ENCODE measurements around the gene IRAK1.
A peak's percentile ranks its signal among the peaks of the same experiment; 100 is the strongest.

Gene IRAK1

DNA sequence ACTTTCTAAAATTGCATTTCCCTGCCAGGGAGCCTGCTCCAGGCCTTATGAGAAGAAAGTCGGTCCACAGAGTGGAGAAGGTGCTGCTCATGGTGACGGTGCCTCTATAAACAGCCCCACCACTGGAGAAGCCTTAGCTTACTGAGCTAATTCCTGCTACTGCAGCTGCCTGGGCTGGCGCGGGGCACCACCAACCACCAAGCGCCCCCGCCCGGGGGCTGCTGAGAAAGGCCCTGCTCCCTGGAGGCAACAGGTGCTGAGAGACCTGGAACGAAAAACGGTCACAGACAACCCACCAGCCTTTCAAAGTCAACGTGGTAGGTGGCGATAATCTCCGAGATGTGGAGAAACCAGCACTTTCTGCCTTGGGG is 51.0 kb downstream of the IRAK1 start (continued):
- TF ChIP-seq ZNF2 (tag by site-specific recombination; IDR thresholded peaks at IDR 0.05): peak; percentile 95
- peak; percentile 92 for TF ChIP-seq SCRT1 (tag by site-specific recombination; IDR thresholded peaks at IDR 0.05; ENCODE audit: borderline replicate concordance)
- peak; percentile 84 for TF ChIP-seq ZBTB17 (tag by site-specific recombination; IDR thresholded peaks at IDR 0.05)
- TF ChIP-seq, protein P1, sequence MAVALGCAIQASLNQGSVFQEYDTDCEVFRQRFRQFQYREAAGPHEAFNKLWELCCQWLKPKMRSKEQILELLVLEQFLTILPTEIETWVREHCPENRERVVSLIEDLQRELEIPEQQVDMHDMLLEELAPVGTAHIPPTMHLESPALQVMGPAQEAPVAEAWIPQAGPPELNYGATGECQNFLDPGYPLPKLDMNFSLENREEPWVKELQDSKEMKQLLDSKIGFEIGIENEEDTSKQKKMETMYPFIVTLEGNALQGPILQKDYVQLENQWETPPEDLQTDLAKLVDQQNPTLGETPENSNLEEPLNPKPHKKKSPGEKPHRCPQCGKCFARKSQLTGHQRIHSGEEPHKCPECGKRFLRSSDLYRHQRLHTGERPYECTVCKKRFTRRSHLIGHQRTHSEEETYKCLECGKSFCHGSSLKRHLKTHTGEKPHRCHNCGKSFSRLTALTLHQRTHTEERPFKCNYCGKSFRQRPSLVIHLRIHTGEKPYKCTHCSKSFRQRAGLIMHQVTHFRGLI (tag by site-specific recombination; IDR thresholded peaks at IDR 0.05): 0 out of 2 replicates have a peak, but pooled peaks have one; percentile 18
- peak; percentile 24 for TF ChIP-seq ZFHX2 (tag by site-specific recombination; conservative IDR thresholded peaks at IDR 0.05)
- peak; percentile 88 for TF ChIP-seq OSR2 (tag by site-specific recombination; IDR thresholded peaks at IDR 0.05)
- TF ChIP-seq PRDM1 (tag by site-specific recombination; IDR thresholded peaks at IDR 0.05): peak; percentile 41; the same call in 1 of the 2 replicates
- no peak for TF ChIP-seq ZNF555 (tag by site-specific recombination; conservative IDR thresholded peaks at IDR 0.05)
- peak; percentile 66 for TF ChIP-seq EGR2 (tag by site-specific recombination; IDR thresholded peaks at IDR 0.05; ENCODE audit: low read depth)
- no peak for TF ChIP-seq ZNF596 (tag by site-specific recombination; IDR thresholded peaks at IDR 0.05)
- TF ChIP-seq, protein P2, sequence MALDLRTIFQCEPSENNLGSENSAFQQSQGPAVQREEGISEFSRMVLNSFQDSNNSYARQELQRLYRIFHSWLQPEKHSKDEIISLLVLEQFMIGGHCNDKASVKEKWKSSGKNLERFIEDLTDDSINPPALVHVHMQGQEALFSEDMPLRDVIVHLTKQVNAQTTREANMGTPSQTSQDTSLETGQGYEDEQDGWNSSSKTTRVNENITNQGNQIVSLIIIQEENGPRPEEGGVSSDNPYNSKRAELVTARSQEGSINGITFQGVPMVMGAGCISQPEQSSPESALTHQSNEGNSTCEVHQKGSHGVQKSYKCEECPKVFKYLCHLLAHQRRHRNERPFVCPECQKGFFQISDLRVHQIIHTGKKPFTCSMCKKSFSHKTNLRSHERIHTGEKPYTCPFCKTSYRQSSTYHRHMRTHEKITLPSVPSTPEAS (tag by site-specific recombination; IDR thresholded peaks at IDR 0.05): no peak
- TF ChIP-seq, protein P3, sequence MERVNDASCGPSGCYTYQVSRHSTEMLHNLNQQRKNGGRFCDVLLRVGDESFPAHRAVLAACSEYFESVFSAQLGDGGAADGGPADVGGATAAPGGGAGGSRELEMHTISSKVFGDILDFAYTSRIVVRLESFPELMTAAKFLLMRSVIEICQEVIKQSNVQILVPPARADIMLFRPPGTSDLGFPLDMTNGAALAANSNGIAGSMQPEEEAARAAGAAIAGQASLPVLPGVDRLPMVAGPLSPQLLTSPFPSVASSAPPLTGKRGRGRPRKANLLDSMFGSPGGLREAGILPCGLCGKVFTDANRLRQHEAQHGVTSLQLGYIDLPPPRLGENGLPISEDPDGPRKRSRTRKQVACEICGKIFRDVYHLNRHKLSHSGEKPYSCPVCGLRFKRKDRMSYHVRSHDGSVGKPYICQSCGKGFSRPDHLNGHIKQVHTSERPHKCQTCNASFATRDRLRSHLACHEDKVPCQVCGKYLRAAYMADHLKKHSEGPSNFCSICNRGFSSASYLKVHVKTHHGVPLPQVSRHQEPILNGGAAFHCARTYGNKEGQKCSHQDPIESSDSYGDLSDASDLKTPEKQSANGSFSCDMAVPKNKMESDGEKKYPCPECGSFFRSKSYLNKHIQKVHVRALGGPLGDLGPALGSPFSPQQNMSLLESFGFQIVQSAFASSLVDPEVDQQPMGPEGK (tag by site-specific recombination; IDR thresholded peaks at IDR 0.05): 0 out of 2 replicates have a peak, but pooled peaks have one; percentile 21

DNA sequence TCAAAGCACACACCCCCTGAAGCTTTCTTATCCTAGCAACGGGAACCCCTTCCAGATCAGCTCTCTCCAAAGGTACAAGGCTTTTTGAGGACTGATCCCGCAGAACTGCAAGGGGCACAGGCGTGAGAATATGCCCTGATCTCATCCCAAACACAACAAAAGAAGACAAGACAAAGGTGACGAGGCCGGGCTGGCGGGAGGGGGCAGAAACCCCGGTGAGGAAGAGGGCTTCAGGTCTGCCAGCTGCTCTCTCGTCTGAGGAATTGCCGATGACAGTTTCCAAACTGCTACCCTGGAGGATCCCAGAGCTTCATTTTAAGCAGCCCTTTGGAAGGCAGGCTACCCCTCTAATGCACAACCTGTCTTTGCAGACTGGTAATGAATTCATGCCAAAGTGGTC is 51.4 kb downstream of the IRAK1 start:
- H3K9me3 ChIP-seq (ENCODE audit: control insufficient read depth, insufficient read depth, low read depth, low read length): no peaks in the 10 kb centered on the region
- peaks cover 5 to 50% of the 10 kb centered on the region in 2 experiments; a peak in 2 of 3 replicates for H3K36me3 ChIP-seq (ENCODE audit: control insufficient read depth in 2 of 2, insufficient read depth in 1 of 2, low read length in 2 of 2)
- ChIA-PET CTCF (interaction anchor here (0.6 to 7.0 kb wide), 6 partner anchors 15 to 338 kb away, joined by 3 to 65 read pairs (median 4); no protein-coding TSS in a partner anchor), POLR2A (interaction anchor here (1.1 kb wide), 1 partner anchor 21 kb away, joined by 4 read pairs; no protein-coding TSS in a partner anchor)
- peaks cover 6% of the 10 kb centered on the region for H3K4me1 ChIP-seq (ENCODE audit: control insufficient read depth, insufficient read depth, low read length)
- no peak for TF ChIP-seq EGR2 (tag by site-specific recombination; IDR thresholded peaks at IDR 0.05; ENCODE audit: low read depth)
- TF ChIP-seq, protein P4, sequence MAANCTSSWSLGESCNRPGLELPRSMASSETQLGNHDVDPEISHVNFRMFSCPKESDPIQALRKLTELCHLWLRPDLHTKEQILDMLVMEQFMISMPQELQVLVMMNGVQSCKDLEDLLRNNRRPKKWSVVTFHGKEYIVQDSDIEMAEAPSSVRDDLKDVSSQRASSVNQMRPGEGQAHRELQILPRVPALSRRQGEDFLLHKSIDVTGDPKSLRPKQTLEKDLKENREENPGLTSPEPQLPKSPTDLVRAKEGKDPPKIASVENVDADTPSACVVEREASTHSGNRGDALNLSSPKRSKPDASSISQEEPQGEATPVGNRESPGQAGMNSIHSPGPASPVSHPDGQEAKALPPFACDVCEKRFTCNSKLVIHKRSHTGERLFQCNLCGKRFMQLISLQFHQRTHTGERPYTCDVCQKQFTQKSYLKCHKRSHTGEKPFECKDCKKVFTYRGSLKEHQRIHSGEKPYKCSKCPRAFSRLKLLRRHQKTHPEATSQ (tag by site-specific recombination; IDR thresholded peaks at IDR 0.05): no peak
- TF ChIP-seq ZNF510 (tag by site-specific recombination; IDR thresholded peaks at IDR 0.05; ENCODE audit: insufficient replicate concordance): no peak
- TF ChIP-seq, protein P5, sequence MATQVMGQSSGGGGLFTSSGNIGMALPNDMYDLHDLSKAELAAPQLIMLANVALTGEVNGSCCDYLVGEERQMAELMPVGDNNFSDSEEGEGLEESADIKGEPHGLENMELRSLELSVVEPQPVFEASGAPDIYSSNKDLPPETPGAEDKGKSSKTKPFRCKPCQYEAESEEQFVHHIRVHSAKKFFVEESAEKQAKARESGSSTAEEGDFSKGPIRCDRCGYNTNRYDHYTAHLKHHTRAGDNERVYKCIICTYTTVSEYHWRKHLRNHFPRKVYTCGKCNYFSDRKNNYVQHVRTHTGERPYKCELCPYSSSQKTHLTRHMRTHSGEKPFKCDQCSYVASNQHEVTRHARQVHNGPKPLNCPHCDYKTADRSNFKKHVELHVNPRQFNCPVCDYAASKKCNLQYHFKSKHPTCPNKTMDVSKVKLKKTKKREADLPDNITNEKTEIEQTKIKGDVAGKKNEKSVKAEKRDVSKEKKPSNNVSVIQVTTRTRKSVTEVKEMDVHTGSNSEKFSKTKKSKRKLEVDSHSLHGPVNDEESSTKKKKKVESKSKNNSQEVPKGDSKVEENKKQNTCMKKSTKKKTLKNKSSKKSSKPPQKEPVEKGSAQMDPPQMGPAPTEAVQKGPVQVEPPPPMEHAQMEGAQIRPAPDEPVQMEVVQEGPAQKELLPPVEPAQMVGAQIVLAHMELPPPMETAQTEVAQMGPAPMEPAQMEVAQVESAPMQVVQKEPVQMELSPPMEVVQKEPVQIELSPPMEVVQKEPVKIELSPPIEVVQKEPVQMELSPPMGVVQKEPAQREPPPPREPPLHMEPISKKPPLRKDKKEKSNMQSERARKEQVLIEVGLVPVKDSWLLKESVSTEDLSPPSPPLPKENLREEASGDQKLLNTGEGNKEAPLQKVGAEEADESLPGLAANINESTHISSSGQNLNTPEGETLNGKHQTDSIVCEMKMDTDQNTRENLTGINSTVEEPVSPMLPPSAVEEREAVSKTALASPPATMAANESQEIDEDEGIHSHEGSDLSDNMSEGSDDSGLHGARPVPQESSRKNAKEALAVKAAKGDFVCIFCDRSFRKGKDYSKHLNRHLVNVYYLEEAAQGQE (tag by site-specific recombination; IDR thresholded peaks at IDR 0.05): no peak
- H3K27ac ChIP-seq (ENCODE audit: extremely low read depth, low read depth, low read length): no peak overlapping the region; the same call in 1 of the 2 replicates
- H3K4me3 ChIP-seq (ENCODE audit: low read depth, low read length): no peak overlapping the region
